GM20000 (cell line): Measurements from ENCODE around the gene ILF3.
"Not testable (repeated sequence)": the region's sequence is repeated elsewhere in the genome, so short reads cannot be mapped to it uniquely, and the experiment has no call there.

ENCODE experiments used
- DNase-seq: peaks from one replicate; pipeline ENCODE4 v3.0.0; 2012; ENCODE audit warnings: low spot score
- TF ChIP-seq, protein P1 (sequence below): IDR thresholded peaks from 2 replicates; pipeline ENCODE4 v1.5.1; 2012; ENCODE audit warnings: mild to moderate bottlenecking, control low read depth; ENCODE audit errors: extremely low read depth, missing control alignments

ILF3 gene

DNA sequence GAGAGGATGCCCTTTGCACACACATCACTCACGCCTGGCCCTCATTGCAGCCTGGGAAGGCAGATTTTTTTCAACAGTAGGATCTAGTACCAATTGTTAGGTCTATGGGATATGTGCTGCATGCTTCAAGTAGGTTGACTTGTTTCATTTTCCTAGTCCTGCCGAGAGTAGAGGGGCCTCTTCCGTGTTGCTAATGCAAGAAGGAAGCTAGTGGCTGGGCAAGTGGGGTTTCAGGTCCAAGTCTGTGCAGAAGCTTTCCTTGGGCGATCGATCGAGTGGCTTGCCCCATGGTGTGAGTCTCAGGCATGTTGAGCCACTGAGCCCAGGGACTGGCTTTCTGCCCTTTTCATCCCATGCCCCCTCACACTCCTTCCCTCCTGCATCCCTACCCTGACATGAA is 13.7 kb downstream of the ILF3 start:
- DNase-seq, result no peak
- TF ChIP-seq, protein P1, sequence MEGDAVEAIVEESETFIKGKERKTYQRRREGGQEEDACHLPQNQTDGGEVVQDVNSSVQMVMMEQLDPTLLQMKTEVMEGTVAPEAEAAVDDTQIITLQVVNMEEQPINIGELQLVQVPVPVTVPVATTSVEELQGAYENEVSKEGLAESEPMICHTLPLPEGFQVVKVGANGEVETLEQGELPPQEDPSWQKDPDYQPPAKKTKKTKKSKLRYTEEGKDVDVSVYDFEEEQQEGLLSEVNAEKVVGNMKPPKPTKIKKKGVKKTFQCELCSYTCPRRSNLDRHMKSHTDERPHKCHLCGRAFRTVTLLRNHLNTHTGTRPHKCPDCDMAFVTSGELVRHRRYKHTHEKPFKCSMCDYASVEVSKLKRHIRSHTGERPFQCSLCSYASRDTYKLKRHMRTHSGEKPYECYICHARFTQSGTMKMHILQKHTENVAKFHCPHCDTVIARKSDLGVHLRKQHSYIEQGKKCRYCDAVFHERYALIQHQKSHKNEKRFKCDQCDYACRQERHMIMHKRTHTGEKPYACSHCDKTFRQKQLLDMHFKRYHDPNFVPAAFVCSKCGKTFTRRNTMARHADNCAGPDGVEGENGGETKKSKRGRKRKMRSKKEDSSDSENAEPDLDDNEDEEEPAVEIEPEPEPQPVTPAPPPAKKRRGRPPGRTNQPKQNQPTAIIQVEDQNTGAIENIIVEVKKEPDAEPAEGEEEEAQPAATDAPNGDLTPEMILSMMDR, result no peak

DNA sequence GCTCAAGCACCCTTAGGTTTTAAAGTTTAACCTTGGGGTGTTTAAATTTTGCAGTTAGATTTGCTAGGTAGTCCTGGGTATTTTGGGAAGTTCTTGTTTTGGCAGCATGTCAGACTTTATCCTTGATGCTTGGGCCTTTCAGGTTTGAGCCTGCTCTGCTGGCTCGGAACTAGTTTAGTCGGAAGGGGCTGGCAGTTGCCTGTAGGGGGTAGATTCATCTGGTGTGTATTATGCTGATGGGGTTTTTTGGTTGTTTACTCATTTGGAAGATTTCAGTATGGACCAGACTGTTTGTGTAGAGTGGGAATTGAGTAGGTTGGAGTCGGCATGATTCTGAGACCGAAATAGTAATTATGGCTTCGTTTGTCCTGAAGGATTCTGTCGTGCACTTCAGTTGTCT is 15.1 kb downstream of the ILF3 start:
- TF ChIP-seq, protein P1, result no peak
- DNase-seq, result no peak

DNA sequence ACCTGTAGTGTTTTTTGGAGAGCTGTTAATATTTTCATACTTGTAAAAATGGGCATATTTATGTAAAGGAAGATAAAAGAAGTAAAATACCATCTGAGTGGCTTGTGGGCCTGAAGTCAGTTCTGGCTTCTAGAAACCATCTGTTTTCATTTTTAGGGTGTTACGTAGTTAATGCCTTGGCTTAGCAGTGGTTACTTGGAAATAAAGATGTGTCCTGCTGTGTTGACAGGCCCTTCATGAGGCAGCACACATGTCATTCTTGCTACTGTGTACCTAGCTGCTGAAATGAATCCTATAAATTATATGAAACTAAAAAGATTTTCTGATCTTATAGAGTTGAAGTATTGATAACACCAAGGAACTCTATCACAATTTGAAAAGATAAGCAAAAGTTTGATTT is 16.0 kb downstream of the ILF3 start:
- DNase-seq, result no peak
- TF ChIP-seq, protein P1, result no peak

DNA sequence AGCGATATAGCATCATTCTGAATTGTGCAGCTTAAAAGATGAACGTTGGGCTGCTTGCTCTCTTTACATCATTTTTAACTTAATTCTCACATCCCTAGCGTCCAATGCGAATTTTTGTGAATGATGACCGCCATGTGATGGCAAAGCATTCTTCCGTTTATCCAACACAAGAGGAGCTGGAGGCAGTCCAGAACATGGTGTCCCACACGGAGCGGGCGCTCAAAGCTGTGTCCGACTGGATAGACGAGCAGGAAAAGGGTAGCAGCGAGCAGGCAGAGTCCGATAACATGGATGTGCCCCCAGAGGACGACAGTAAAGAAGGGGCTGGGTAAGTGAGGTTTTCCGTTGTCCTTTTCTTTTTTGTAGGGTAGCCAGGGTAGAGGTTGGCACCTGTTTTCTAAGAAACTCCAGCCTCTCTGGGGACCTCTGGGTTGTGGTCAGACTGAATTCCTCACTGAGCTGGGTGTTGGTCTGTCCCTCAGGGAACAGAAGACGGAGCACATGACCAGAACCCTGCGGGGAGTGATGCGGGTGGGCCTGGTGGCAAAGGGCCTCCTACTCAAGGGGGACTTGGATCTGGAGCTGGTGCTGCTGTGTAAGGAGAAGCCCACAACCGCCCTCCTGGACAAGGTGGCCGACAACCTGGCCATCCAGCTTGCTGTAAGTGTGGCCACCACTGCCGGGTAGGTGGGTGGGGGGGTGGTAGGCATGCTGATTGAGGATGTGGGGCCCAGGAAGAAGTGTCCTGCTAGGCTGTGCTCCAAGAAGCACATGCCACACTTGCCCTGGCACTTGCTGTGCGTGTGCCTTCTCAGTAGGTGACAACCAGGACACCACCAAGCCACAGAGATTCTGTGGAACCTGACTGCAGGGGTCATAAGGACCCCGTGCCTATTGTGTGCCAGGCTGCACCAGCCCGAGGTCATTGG is 17.0 kb downstream of the ILF3 start:
- TF ChIP-seq, protein P1, result no peak
- DNase-seq, result no peak

DNA sequence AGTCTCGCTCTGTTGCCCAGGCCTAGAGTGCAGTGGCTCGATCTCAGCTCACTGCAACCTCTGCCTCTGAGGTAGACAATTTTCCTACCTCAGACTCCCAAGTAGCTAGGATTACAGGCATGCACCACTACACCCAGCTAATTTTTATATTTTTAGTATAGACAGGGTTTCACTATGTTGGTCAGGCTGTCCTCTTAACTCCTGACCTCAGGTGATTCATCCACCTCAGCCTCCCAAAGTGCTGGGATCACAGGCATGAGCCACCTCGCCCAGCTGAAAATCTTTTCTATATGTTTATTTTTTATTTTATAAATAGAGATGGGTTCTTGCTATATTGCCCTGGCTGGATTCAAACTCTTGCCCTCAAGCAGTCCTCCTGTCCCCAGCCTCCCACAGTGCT is 17.8 kb downstream of the ILF3 start:
- not testable (repeated sequence) for DNase-seq

DNA sequence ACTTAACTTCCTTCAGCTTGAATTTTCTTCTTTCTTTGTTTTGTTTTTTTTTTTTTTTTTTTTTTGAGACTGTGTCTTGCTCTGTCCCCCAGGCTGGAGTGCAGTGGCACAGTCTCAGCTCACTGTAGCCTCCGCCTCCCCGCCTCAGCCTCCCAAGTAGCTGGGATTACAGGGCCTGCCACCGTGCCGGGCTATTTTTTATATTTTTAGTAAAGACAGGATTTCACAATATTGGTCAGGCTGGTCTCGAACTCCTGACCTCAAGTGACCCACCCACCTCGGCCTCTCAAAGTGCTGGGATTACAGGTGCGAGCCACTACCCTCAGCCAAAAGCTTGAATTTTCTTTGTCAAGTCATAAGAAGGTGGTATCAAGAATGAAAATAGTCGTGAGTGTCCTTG is 21.1 kb downstream of the ILF3 start:
- DNase-seq, result not testable (repeated sequence)

DNA sequence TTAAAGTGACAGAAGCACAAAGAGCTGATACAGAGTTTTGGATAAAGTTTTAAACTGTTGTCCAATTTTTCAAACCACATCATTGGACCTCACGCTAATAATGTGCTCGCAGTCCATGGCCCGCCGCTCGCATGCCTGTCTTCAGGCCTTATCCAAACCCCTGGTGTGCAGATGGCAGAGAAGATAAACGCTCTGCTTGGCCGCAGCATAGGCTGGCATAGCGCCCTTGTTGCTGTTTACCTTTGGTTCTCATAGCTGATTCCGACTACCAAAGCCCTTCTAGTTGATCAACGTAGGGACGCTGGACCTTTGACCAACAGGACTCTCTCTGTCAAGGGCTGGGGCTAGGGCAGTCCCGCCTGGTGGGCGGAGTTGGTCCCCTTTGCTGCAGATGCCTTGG is 23.6 kb downstream of the ILF3 start:
- DNase-seq, result no peak
- TF ChIP-seq, protein P1, result no peak

DNA sequence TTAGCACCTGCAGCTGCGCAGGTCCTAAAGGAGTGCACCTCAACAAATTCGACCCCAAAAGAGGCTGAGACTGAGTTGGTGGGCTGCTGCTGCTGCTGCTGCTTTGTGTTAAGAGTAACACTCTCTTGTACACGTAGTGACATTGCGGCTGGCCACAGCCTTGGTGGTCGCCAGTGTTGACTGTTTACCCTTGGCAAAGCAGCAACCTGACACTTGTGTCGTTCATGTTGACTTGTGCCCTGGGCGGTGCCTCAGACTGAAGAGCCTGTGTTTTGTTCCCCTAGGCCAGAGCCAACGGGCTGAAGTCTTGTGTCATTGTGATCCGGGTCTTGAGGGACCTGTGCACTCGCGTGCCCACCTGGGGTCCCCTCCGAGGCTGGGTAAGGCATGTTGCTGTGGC is 24.7 kb downstream of the ILF3 start:
- TF ChIP-seq, protein P1, result no peak
- no peak for DNase-seq
